Measurements from ENCODE around the gene MYOM1.

DNA sequence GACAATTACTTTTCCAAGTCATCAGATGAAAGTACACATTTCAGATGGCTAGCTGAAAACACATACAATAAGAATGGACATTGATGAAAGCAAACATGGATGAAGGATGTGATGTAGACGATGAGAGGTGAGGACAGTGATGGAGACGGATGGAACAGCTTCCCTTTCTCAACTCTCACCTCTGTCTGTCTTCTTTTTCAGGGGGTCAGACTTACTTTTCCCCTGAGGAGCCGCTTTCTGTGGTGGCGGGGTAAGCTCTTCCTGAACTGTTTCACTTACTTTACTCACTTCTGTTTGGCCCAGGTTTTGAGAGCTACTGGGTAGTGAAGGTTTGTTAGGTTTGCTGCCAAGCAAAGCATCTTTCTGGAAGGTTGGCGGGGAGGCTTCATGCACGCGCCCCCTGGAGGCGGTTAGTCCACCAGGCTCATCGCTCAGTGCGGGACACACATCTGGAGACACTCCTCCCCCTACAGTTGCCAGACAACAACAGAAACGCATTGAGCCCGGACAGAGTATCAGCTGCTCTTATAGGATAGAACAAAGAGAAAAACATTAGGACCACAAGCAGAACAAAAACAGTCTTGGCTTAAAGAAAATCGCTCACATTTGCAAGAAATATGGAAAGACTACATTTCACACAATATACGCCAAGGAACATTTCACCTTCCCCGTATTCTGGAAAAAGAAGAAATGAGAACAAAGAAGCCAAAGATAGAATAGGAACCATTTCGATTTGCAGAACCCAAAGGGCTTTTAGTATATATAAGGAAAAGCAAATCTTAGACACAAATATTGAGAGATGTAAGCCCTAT is 90.5 kb downstream of the MYOM1 start:
- TF ChIP-seq POLR2AphosphoS5 (IDR thresholded peaks at IDR 0.05; ENCODE audit: borderline replicate concordance, low read depth, low read length) (no peak), EZH2 (IDR thresholded peaks at IDR 0.05) (no peak)

Data from SK-N-MC (cell line).